ES-I3 (cell line): ENCODE data around the gene RNF39.
"Not testable (repeated sequence)": the region's sequence is repeated elsewhere in the genome, so short reads cannot be mapped to it uniquely, and the experiment has no call there.

Experiments used
- H3K36me3 ChIP-seq: 2 replicates; pipeline ENCODE4 v1.6.1; 2013; ENCODE audit warnings: mild to moderate bottlenecking, low read length, control low read depth, moderate library complexity; ENCODE audit not compliant: insufficient read depth
- H3K4me1 ChIP-seq: 2 replicates; pipeline ENCODE4 v1.6.1; 2013; ENCODE audit warnings: mild to moderate bottlenecking, control low read depth, low read length; ENCODE audit not compliant: insufficient read depth
- H3K9ac ChIP-seq: 2 replicates; pipeline ENCODE4 v1.6.1; 2013; ENCODE audit warnings: low read depth, mild to moderate bottlenecking, low read length, moderate library complexity
- H3K9me3 ChIP-seq: 2 replicates; pipeline ENCODE4 v1.6.1; 2013; ENCODE audit warnings: mild to moderate bottlenecking, low read length, moderate library complexity; ENCODE audit not compliant: control insufficient read depth, insufficient read depth

RNF39 gene, protein sequence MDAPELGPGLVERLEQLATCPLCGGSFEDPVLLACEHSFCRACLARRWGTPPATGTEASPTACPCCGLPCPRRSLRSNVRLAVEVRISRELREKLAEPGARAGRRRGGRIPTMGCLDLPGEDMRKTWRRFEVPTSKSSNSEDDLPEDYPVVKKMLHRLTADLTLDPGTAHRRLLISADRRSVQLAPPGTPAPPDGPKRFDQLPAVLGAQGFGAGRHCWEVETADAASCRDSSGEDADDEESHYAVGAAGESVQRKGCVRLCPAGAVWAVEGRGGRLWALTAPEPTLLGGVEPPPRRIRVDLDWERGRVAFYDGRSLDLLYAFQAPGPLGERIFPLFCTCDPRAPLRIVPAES

GRCh38 chr6:30075094-30075789 lies at the start of gene RNF39:
Gene RNF39, minus strand, starts transcription at chr6:30075769. Its CDS starts 184 bp downstream, at chr6:30075585.
- H3K36me3 ChIP-seq: no peaks in the 10 kb centered on the region
- H3K9me3 ChIP-seq: no peaks in the 10 kb centered on the region
- H3K9ac ChIP-seq: peak within 1 kb of the TSS; percentile 61
- peaks cover 14% of the 10 kb centered on the region for H3K4me1 ChIP-seq

- Histone ChIP-seq H3K4me1 (no peaks in the 10 kb centered on the region), H3K9ac (no peak overlapping the region), H3K9me3 (no peaks in the 10 kb centered on the region), H3K36me3 (no peaks in the 10 kb centered on the region)
Observed at GRCh38 chr6:30122515-30122914, 46.9 kb upstream of the RNF39 start.

- no peaks in the 10 kb centered on the region for H3K36me3 ChIP-seq
- no peaks in the 10 kb centered on the region for H3K9me3 ChIP-seq
- no peak overlapping the region for H3K9ac ChIP-seq
- no peaks in the 10 kb centered on the region for H3K4me1 ChIP-seq
Observed at GRCh38 chr6:30121446-30122366, 46.1 kb upstream of the RNF39 start.

DNA sequence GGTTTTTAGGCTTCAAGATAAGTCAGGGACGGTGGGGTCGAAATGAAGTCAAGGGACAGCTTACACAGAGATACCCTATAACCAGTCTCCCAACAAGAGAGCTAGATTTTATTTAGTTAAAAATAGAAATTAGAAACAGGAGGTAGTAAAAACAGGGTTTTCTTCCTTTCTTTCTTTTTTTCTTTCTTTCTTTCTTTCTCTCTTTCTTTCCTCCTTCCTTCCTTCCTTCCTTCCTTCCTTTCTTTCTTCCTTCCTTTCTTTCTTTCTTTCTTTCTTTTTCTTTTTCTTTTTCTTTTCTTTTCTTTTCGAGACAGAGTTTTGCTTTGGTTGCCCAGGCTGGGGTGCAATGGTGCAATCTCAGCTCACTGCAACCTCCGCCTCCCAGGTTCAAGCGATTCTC lies 43.1 kb upstream of the RNF39 start:
- H3K9ac ChIP-seq, H3K9me3 ChIP-seq, H3K4me1 ChIP-seq, H3K36me3 ChIP-seq: not testable (repeated sequence)

- Histone ChIP-seq H3K9ac (no peak overlapping the region), H3K36me3 (no peaks in the 10 kb centered on the region), H3K4me1 (no peaks in the 10 kb centered on the region), H3K9me3 (no peaks in the 10 kb centered on the region)
Observed at GRCh38 chr6:30116724-30117123, 41.2 kb upstream of the RNF39 start.

DNA sequence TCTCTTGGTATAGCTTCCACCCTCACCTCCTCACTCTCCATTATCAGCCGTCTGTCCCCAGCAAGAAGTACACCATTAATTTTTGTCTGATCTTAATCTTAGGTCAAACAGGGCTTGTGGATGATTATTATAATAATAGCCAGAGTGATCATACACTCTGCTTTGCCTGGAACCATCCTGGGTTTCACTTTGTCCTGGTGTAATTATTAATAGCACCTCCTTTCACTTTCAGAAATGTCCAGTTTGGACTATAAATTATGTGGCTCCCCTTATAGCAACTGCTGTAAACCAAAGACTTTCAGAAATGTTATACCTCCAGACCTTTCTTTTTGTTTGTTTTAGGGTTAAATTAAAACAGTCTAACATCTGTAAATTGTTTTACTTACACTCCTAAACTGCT lies 38.3 kb upstream of the RNF39 start:
- H3K9ac ChIP-seq: no peak overlapping the region
- H3K4me1 ChIP-seq: no peaks in the 10 kb centered on the region
- H3K9me3 ChIP-seq: no peaks in the 10 kb centered on the region
- no peaks in the 10 kb centered on the region for H3K36me3 ChIP-seq

DNA sequence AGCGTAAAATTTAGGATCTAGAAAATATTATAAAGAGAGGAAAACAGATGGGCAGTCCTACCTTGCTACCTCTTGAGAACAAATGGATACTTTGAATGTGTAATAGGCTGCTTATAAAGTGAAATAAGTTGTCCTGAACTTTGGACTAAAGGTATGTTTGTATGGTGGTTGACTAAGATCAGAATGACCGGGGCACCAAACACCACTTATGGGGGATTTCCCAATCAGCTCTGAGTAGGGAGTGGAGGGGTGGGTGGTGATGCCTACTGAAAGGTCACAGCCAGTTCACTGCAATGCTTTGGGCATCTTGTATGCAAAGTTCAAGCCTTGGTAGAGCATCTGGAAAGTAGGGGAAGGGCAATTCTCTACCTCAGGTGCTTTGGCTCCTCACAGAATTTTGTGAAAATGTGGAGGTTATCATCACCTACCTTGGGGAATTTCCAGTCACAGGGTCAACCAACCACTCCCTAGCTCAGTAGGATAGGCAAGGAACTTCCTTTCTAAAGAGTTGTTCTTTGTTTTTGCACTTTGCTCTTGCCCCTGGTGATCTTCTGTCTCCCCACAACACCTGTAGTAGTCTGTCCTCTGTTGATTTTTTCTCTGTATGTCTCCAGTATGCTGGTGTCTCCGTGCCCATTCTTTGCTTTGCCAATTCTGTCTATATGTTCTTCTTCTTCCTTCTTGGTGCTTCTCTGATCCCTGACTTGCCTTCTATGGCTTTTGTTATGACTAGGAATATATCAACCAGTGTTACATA lies 37.6 kb upstream of the RNF39 start, which contains the start of gene TRIM31:
Gene TRIM31 (minus strand): TSS at position 88 of the 757 bp plus-strand sequence. CDS start 285 bp downstream, outside the sequence.
- Histone ChIP-seq H3K36me3 (no peaks in the 10 kb centered on the region), H3K9ac (no peak within 1 kb of the TSS), H3K4me1 (no peaks in the 10 kb centered on the region), H3K9me3 (no peaks in the 10 kb centered on the region)

DNA sequence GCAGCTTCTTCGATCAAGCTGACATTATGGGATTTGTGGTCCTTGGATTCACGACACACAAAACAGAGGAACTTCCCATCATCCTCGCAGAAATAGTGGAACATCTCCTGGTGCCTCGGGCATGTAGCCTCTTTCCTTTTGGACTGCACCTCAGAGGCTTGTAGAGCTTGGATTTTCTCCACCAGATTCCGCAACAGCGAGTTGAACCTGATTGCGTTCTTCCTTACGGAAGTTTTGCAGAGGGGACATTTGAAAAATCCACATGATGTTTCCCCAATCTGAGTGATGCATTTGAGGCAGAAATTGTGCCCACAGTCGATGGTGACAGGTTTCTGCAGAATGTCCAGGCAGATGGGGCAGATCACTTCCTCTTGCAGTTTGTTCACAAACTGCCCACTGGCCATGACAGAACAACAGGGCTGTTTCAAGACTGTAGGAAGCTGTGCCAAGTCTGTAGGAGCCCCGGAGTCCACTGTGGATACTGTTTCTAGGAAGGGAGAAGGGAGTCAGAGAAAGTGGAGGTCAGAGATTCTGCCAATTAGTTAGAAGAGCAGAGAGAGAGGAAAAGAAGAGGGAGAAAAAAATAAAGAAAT lies 36.9 kb upstream of the RNF39 start:
- Histone ChIP-seq H3K9me3 (no peaks in the 10 kb centered on the region), H3K36me3 (no peaks in the 10 kb centered on the region), H3K9ac (no peak overlapping the region), H3K4me1 (no peaks in the 10 kb centered on the region)

DNA sequence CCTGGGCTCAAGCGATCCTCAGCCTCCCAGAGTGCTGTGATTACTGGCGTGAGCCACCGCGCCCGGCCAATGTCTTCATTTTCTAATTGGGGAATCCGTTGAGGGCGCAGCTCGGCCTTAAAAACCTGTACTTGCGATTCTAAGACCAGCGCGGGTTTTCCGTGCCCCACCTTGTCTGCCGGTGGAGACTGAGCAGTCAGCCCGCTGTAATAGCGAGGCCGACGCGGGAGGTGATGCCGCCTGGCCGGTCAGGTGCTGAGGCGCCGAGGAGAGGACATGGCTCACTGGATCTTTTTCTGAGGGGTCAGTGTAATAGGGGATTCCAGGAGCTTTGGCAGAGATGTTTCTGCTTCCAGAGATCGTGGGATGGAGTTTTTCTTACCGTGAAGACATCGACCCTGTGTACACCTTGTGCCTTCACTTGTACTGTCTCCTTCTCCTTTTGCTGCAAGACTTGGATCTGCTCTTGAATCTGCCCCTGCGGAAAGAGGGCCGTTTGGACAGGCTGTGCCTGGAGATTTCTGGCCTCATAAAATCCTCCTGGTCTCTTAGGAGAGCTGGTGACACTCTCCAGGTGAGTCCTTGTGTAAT lies 35.8 kb upstream of the RNF39 start:
- H3K9me3 ChIP-seq: no peaks in the 10 kb centered on the region
- no peaks in the 10 kb centered on the region for H3K4me1 ChIP-seq
- H3K36me3 ChIP-seq: no peaks in the 10 kb centered on the region
- no peak overlapping the region for H3K9ac ChIP-seq

DNA sequence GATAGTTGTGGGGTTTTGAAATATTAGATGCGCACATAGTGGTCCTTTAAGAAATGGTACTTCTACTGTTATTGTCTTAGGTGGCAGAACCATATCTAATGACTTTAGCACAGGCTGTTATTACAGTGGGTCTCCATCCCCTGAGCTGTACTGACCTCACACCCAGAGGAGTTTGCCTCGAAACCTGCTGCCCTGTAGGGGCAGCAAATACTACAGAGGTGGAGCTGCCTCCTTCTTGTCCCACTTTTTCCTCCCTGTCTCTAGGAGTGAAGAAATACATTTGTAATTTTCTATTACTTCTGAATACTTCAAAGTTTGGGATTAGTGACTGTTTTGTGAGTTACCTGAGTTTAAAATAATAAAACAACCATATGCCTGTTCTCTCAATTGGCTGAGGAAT lies 29.1 kb upstream of the RNF39 start:
- H3K9ac ChIP-seq: no peak overlapping the region

DNA sequence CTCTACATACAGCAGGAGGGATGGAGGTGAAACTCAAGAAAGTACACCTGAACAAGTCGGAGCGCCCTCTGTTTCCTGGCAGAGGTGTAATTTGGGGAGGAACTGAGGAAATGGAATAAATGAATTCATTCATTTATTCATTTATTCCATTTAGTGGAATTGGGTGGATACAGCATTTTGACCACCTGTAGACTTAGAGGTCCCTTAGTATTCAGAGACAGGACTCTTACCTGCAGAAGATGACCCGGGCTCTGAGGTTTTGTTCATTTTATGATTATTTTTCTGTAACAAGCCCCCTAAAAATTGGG lies 28.3 kb upstream of the RNF39 start:
- H3K4me1 ChIP-seq: 0 out of 2 replicates have a peak, but pooled peaks cover 5% of the 10 kb centered on the region
- H3K9ac ChIP-seq: peak overlapping the region; percentile 52; the same call in 1 of the 2 replicates
- H3K9me3 ChIP-seq: no peaks in the 10 kb centered on the region
- no peaks in the 10 kb centered on the region for H3K36me3 ChIP-seq

More for the DNA sequence above, 29.1 kb upstream of the RNF39 start:
- no peaks in the 10 kb centered on the region for H3K36me3 ChIP-seq
- no peaks in the 10 kb centered on the region for H3K9me3 ChIP-seq
- 0 out of 2 replicates have a peak, but pooled peaks cover 5% of the 10 kb centered on the region for H3K4me1 ChIP-seq

GRCh38 chr6:30102970-30103871 lies 27.7 kb upstream of the RNF39 start:
- Histone ChIP-seq H3K4me1 (0 out of 2 replicates have a peak, but pooled peaks cover 5% of the 10 kb centered on the region), H3K9me3 (no peaks in the 10 kb centered on the region), H3K36me3 (no peaks in the 10 kb centered on the region), H3K9ac (peak overlapping the region; percentile 52; the same call in 1 of the 2 replicates)
